Forelimb muscle (tissue), 1 donor: ENCODE measurements around the gene CALB2. TPM values are rescaled to one million over a fixed set of nuclear protein-coding genes. Genes with fewer than 3 reads are reported as not detected.

Experiments used
- DNase-seq: peaks from one replicate; pipeline ENCODE4 v3.0.0-alpha.2; 2013; ENCODE audit warnings: low read depth
- polyA plus RNA-seq: library from polyadenylated mRNA; unstranded; fragments of 120-200 nt; gene quantifications from one replicate; pipeline ENCODE4 v1.2.1, GENCODE V29; 2013; ENCODE audit not compliant: insufficient read length

CALB2 gene
- polyA plus RNA-seq, 1 donor: 0.33 TPM

DNA sequence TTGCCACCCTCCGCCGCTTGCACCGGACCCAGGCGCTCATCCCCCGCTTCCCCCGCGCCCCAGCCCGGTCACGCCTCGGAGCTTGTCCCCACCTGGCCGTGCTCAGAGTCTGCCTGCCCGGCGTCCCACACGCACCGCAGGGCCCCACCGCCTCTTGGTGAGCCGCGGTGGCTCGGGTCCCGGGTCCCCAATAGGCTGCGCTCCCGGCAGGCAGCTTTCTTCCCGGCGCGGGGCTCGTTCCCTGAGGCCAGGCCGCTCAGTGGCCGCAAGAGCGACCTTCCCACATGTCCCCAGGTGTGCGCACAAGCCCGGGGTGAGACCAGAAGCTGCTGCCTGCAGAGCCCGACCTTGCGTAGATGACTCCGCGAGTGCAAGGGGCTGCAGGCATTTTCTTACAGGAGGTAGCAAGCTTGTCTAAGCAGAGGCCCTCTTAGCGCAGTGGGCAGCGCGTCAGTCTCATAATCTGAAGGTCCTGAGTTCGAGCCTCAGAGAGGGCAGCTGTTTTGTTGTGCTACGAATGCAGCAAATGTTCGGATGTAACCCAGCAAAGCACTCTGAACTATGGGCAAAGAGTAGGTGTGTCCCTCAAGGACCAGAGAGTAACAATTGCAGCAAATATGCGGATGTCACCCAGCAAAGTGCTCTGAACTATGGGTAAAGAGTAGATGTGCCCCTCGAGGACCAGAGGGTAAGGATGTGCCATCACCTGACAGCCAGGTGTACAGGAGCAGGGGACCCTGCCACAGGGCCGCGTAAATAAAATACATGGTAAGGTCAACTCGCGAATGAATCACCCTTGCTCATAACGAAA, 67.8 kb downstream of the CALB2 start:
- DNase-seq: no peak

DNA sequence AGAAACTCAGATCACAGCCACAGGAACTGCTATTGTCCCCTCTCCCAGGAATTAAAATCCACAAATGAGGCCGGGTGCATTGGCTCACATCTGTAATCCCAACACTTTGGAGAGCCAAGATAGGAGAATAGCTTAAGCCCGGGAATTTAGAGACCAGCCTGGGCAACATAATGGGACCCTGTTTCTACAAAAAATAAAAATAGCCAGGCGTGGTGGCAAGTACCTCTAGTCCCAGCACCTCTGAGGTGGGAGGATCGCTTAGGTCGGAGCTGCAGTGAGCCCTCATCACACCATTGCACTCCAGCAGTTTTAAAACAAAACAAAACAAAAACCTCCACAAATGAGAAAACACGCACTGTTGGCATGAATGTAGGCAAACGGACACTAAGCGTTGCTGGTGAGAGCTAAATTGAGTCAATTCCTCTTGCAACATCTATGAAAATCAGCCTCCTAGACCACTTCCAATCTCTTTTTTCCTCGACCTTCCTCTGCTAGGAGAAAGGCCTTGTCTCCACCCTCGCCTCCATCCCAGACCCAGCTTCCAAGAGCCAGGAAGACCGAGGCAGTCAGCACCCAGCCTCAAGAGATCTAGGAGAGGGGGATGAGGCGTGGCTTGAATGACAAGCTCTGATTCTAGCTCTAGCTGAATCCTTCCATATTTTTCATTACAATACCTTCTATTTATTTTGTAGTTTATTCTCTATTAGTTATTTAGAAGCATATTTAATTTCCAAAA, 68.5 kb downstream of the CALB2 start:
- no peak for DNase-seq

DNA sequence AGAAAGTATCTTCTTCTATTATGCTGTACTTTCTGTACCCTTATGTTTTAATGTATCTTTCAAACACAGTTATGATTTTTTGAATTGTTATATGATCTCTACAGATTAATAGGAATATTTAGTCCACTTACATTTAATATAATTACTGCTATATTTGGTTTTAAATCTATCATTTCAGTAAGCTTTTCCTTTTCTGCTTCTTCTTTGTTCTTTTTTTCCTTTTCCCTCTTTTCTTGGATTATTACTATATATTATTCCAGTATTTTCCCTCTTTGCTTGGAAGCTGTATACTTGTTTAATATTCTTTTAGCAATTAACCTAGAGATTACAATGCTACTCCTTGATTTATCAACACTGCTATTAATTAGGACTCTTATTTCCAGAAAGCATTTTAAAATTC, 69.9 kb downstream of the CALB2 start:
- no peak for DNase-seq

DNA sequence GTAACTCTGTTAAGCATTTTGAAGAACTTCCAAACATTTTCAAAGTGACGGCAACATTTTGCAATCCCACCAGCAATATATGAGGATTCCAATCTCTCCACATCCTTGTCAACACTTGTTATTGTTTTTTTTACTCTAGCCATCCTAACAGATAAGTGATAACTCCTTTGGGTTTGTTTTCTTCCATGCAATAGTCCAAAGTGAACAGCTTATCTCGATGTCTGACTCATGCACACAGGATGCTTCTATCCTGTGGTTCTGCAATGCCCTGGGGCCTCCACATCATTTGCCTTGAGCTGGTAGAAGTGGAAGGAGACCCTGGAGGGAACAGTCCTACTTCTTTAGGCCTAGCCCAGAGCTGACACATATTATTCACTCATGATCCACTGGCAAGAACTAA, 70.4 kb downstream of the CALB2 start:
- no peak for DNase-seq

DNA sequence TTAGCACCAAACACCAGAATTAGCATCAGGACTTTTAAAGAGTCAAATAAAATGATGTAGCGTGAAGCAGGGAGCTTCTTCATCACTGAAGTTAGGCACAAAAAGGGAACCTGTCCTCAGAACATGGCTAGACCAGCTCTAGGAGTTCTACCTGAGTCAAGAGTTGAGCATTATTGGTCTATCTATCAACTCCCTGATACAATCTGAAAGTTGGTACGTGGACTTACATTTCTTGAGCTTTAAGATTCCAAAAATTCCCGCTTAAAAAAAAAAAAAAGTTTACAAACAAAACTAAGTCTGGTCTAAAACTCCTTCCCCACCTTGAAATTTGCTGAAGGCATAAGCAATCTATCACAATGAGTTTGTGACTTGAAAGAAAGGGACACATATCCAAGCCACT, 71.1 kb downstream of the CALB2 start:
- no peak for DNase-seq

DNA sequence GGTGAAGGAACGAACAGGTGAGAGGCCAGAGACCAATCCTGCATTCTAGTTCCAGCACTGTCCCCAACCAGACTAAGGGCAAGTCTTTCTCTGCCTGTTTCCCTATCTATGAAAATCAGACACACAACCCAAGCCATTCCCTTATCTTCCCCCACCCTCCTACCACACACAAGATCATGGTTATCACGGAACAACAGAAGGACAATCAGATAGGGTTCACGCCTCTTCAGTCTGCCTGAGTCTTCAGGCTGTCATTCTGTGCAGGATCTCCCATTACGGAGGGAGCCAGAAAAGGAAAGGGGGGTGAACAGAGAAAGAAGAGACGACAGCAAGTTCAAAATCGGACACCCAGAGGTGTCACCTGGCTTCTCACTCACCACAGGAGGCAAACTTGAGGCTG, 72.2 kb downstream of the CALB2 start:
- DNase-seq: no peak

DNA sequence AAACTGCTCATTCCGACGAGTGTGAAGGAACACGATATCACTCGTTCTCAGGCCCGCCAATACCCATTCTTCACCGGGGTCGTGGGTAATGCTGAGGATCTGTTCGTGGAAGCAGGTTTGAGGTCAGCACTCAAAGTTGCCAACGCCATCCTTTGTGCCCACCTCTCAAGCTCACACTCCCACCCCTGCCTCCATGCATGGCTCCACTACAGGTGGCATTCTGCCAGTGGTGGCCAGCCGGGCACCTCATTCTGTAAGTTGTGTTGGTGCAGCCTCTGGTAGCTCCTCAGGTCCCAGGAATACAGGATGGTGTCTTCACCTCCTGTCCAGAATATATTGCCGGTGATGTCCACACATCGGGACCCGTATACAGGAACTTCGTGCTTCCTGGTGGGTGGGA, 72.7 kb downstream of the CALB2 start:
- DNase-seq: no peak

DNA sequence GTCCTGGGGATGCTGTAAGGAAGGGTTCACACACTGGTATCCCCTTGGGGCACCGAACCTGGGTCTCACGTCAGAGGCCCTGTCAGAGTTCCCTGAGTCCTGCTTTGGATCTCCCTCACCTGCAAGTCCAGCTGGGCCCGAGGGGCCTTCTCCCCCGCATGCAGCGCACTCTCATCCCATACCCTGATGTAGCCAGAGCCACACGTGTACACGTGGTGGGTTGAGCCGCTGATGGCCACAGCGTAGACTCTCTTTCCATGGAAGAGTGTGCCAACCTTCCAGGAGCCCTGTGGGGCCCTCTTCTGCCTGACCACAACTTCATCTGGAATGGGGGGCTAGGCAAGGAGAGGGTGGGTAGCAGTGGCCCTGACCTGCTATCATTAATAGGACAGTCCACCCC, 73.5 kb downstream of the CALB2 start:
- DNase-seq: no peak

DNA sequence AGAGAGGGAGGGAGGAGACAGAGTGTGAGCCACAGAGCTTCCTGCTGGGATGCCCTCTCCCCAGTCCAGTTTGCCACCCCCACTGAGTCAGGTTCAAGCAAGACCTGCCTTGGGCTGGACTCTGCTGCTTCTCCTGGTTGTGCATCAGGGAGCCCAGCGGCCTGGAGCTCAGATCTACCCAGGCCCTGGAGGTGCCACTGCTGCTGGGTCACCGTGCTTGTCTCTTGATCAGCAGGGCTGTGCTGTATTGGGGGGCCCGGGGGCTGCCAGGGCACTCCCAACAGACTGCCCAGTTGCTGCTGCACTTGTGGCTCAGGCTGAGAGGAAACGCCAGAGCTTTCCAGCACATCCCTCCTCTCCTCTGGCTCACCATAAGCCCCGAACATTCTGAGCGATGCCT, 74.4 kb downstream of the CALB2 start:
- DNase-seq: no peak

DNA sequence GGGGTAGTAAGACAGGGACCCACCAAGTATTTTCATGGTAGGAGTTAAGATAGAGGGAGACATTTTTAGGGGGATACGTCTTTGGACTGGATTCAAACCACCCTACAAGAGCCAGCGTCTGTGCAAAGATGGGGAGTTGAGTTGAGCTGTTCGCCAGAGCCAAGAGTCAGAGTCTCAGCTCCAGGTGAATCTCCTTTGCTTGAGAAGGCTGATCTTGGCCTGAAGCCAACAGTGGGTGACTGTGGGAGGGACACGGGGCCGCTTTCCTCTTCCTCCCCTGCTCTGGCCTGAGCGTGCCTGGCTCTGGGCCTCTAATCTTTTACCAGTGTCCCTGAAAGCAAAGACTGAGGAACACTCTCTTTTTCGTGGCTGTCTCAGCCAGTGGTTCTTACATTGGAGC, 78.0 kb downstream of the CALB2 start:
- DNase-seq: no peak

DNA sequence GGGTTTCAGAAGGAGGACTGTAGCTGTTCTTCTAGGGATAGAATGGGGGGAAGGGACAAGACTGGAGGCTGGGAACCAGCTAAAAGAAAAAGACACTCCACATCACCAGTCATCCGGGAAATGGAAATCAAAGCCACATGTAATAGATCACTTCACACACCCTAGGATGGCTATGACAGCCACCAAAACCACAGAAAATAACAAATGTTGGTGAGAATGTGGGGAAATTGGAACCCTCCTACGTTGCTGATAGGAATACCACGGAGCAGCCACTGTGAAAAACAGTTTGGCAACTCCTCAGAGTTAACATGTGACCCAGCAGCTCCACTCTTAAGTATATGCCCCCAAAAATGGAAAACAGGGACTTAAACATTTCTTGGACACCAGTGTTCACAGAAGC, 81.0 kb downstream of the CALB2 start:
- DNase-seq: no peak

Other genes with a start within 250 kb of the CALB2 start
- gene HYDIN, start 128.0 kb upstream of the CALB2 start, polyA plus RNA-seq: 2.8 TPM
- 24.0 TPM for gene CMTR2, start 69.3 kb upstream of the CALB2 start, polyA plus RNA-seq
- not detected for gene TLE7, start 83.3 kb downstream of the CALB2 start, polyA plus RNA-seq
- gene ZNF23, start 103.5 kb downstream of the CALB2 start, polyA plus RNA-seq: 10.8 TPM
- gene ZNF19, start 130.6 kb downstream of the CALB2 start, polyA plus RNA-seq: 2.7 TPM
- gene CHST4, start 167.7 kb downstream of the CALB2 start, polyA plus RNA-seq: not detected
- gene TAT, start 218.4 kb downstream of the CALB2 start, polyA plus RNA-seq: not detected